ENCODE measurements around the gene CEP120.
"Not testable (repeated sequence)": the region's sequence is repeated elsewhere in the genome, so short reads cannot be mapped to it uniquely, and the experiment has no call there.

CEP120 gene

GRCh38 chr5:123423278-123424149, at the start of gene CEP120:
TSS of gene CEP120 (minus strand) at chr5:123423403. CDS start at chr5:123422998, 405 bp downstream.
- DNase-seq: peak; percentile 99

- no peak for DNase-seq
These were observed 49.1 kb upstream of the CEP120 start for GRCh38 chr5:123472150-123472924.

- DNase-seq: no peak
These were observed 48.2 kb upstream of the CEP120 start for GRCh38 chr5:123471385-123471784.

- not testable (repeated sequence) for DNase-seq
These were observed 43.6 kb upstream of the CEP120 start for GRCh38 chr5:123466839-123467238.

GRCh38 chr5:123460296-123460729, 37.1 kb upstream of the CEP120 start:
- DNase-seq: no peak

- not testable (repeated sequence) for DNase-seq
These were observed 35.8 kb upstream of the CEP120 start for GRCh38 chr5:123458994-123459393.

GRCh38 chr5:123456242-123456641, 33.0 kb upstream of the CEP120 start:
- DNase-seq: no peak

- no peak for DNase-seq
These were observed 32.4 kb upstream of the CEP120 start for GRCh38 chr5:123455640-123456039.

GRCh38 chr5:123455095-123455494, 31.9 kb upstream of the CEP120 start:
- DNase-seq: no peak

- DNase-seq: no peak
These were observed 31.2 kb upstream of the CEP120 start for GRCh38 chr5:123454259-123454911.

- no peak for DNase-seq
These were observed 29.2 kb upstream of the CEP120 start for GRCh38 chr5:123452401-123452800.

- DNase-seq: no peak
These were observed 27.8 kb upstream of the CEP120 start for GRCh38 chr5:123451047-123451446.

- DNase-seq: no peak
These were observed 27.4 kb upstream of the CEP120 start for GRCh38 chr5:123450640-123451039.

- DNase-seq: no peak
These were observed 26.9 kb upstream of the CEP120 start for GRCh38 chr5:123450114-123450513.

- DNase-seq: no peak
These were observed 26.3 kb upstream of the CEP120 start for GRCh38 chr5:123449424-123449974.

- DNase-seq: no peak
These were observed 25.5 kb upstream of the CEP120 start for GRCh38 chr5:123448743-123449142.

GRCh38 chr5:123448017-123448617, 24.9 kb upstream of the CEP120 start:
- no peak for DNase-seq

GRCh38 chr5:123444016-123444415, 20.8 kb upstream of the CEP120 start:
- DNase-seq: no peak

- no peak for DNase-seq
These were observed 18.2 kb upstream of the CEP120 start for GRCh38 chr5:123441408-123441807.

GRCh38 chr5:123440456-123441181, 17.4 kb upstream of the CEP120 start:
- no peak for DNase-seq

GRCh38 chr5:123439709-123440108, 16.5 kb upstream of the CEP120 start:
- DNase-seq: no peak

GRCh38 chr5:123438902-123439301, 15.7 kb upstream of the CEP120 start:
- DNase-seq: no peak
